CD4-positive, alpha-beta T cell treated with Interleukin-15 for 1 hour (primary cell): ENCODE data around the gene FBXL13.
"Not testable (repeated sequence)": the region's sequence is repeated elsewhere in the genome, so short reads cannot be mapped to it uniquely, and the experiment has no call there.

ENCODE experiments used
- DNase-seq: peaks from one replicate; pipeline ENCODE4 v3.0.0-alpha.2; 2020

The FBXL13 gene

DNA sequence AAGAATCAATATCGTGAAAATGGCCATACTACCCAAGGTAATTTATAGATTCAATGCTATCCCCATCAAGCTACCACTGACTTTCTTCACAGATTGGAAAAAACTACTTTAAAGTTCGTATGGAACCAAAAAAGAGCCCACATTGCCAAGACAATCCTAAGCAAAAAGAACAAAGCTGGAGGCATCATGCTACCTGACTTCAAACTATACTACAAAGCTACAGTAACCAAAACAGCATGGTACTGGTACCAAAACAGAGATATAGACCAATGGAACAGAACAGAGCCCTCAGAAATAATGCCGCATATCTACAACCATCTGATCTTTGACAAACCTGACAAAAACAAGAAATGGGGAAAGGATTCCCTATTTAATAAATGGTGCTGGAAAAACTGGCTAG, 53.7 kb downstream of the FBXL13 start:
- DNase-seq: not testable (repeated sequence)

DNA sequence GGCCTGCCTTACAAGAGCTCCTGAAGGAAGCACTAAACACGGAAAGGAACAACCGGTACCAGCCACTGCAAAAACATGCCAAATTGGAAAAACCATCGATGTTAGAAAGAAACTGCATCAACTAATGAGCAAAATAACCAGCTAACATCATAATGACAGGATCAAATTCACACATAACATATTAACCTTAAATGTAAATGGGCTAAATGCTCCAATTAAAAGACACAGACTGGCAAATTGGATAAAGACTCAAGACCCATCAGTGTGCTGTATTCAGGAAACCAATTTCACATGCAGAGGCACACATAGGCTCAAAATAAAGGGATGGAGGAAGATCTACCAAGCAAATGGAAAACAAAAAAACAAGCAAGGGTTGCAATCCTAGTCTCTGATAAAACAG, 56.3 kb downstream of the FBXL13 start:
- not testable (repeated sequence) for DNase-seq

DNA sequence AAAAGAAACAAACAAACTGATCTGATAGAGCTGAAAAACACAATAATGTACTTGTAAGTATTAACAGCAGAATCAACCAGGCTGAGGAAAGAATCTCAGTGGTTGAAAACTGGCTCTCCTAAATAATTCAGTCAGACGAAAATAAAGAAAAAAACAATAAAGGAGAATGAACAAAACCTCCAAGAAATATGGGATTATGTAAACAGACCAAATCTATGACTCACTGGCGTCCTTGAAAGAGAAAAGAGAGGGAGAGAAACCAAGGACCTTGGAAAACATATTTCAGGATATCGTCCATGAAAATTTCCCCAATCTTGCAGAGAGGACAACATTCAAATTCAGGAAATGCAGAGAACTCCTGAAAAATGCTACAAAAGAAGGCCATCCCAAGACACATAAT, 62.9 kb downstream of the FBXL13 start:
- no peak for DNase-seq

GRCh38 chr7:103010211-103010610, 64.4 kb downstream of the FBXL13 start:
- DNase-seq: no peak

- peak; percentile 30 for DNase-seq
These were observed 65.0 kb downstream of the FBXL13 start for GRCh38 chr7:103009466-103010185.

DNA sequence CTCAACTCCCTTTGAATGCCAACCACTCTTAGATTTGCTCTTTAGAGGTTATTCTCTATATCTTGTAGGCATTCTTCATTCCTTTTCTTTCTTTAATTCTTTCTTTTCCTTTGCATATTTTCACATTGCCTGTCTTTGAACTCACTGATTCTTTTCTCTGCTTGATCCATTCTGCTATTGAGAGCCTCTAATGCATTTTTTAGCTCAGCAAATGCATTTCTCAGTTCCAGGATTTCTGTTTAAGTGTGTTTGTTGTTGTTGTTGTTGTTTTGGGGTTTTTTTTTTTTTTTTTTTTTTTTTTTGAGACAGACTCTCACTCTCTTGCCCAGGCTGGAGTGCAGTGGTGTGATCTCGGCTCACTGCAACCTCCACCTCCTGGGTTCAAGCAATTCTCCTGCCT, 71.6 kb downstream of the FBXL13 start:
- DNase-seq: no peak

- no peak for DNase-seq
These were observed 73.4 kb downstream of the FBXL13 start for GRCh38 chr7:103001210-103001609.

GRCh38 chr7:102996957-102997356, 77.6 kb downstream of the FBXL13 start:
- no peak for DNase-seq

DNA sequence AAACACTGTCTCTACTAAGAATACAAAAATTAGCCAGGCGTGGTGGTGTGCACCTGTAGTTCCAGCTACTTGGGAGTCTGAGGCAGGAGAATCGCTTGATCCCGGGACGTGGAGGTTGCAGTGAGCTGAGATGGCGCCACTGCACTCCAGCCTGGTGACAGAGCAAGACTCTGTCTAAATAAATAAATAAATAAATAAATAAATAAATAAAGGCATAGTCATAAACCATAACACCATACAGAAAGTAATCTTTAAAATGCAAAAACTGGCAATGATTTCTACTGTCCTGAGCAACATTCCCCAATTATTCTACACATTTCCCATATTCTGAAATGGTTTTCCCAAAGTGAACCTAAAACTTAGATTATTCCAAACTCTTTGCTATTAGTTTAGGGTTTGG, 79.0 kb downstream of the FBXL13 start:
- not testable (repeated sequence) for DNase-seq

DNA sequence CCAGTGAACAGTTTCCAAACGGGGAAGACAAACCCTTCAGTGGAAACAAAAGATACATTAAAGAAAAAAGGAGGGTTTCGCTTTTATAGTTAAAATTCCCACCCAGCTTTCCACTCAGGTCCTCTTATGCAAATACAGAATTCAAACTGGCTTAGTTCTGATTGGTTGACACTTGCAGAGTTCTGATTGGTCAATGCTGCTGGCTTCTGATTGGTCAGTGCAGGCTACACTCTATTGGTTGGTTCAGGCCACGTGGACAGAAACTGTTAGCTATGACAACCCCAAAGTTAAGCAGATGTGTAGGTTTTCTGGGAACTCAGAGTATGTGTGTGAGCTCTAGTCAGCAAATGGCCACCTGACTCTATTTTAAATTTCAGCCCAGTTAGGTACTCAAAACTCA, 80.0 kb downstream of the FBXL13 start:
- no peak for DNase-seq

GRCh38 chr7:102993718-102994029, 80.9 kb downstream of the FBXL13 start:
- no peak for DNase-seq

GRCh38 chr7:102992938-102993717, 81.5 kb downstream of the FBXL13 start:
- DNase-seq: no peak

DNA sequence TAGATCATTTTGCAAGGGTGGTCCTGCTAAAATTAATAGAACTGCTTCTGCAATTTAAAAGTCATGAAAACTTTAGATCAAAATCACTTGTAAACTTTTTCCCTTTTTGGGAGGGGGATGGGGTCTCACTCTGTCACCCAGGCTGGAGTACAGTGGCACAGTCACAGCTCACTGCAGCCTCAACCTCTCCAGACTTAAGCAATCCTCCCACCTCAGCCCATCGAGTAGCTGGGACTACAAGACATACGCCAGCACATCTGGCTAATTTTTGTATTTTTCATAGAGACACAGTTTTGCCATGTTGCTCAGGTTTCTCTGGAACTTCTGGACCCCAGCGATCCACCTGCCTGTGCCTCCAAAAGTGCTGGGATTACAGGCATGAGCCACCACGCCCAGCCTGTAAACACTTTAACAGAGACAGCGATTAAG, 82.1 kb downstream of the FBXL13 start:
- DNase-seq: no peak

DNA sequence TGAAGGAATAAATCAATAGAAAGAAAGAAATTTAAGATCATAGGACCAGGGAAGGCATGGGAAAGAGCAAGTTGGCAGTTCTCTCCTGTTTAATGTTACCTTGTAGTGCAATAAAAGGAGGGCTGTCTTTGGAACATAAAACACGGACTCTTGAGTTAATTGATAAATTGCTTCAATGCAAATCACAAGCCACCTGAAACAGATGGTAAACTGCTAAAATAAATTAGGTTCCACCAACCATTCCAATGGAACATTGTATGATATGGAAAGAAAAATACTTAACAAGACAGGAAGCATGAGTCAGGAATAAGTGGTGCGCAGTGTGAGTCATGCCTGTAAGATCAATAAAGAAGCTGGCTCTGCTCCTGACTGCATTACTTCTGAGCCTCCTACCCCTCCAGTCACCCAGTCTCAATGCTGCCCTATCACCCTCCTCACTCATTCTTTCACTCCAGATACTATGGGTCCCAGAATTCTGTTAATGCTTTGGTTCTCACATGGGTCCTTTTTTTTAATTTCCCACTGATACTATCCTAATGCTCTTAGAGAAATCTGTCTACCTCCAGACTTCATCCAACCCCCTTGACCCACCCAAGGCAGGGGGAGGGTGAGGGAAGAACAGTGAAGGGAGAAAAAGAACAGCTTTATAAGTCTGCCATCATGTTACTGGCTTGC, 82.9 kb downstream of the FBXL13 start:
- no peak for DNase-seq

DNA sequence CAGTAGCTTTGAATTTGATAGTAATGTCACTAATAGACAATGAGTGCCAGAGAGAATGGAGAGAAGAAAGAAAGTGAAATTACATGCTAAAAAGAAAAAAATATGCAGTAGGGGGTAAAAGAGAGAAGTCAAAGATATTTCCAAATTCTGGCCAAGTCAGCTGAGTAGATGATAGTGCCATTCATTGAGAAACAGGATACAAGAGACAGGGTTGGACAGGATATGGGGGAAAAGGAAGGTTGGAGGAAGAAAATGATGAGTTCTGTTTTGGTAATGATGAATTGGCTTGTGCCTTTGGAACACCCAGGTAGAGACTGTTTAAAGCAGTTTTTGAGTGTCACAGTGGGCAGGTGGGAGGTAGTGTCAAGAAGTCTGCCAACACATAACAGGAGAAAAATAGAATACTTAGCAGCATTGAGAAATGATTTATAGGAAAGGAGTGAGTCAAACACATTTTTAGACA, 83.5 kb downstream of the FBXL13 start:
- DNase-seq: no peak

GRCh38 chr7:102990642-102991041, 84.0 kb downstream of the FBXL13 start:
- DNase-seq: no peak

- DNase-seq: no peak
These were observed 85.7 kb downstream of the FBXL13 start for GRCh38 chr7:102988631-102989560.

DNA sequence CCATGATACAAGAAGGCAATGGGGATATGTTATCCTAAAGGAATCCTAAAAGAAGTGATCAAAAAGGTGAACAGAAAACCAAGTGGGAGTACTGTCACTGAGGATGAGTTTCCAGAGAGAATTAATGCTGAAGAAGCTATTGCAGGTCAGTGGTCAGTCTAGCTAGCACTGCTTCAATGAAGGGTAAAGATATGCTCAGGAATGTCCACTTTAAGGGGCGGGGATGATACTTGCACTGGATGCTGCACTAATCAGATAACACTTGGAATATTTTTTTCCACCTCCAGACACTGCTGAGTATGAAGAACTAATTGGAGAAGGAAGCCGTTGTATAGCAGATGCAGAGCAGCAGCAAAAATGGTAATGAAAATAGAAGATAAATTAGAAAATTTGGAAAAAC, 86.5 kb downstream of the FBXL13 start:
- no peak for DNase-seq

- DNase-seq: no peak
These were observed 89.3 kb downstream of the FBXL13 start for GRCh38 chr7:102985176-102985783.

DNA sequence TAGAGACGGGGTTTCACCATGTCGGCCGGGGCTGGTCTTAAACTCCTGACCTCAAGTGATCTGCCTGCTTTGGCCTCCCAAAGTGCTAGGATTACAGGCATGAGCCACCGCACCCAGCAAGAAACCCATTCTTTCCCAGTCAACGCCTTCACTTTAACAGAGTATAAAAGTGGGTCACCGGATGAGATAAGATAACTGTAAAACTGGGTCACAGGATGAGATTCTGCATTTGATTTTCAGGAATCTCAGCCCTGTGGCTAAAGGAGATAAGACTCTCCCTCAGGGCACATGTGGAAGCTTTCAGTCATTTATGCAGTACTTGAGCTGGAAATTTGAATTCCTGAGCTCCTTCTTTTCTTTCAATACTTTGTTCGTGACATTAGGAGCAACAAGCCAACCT, 91.0 kb downstream of the FBXL13 start:
- DNase-seq: no peak

DNA sequence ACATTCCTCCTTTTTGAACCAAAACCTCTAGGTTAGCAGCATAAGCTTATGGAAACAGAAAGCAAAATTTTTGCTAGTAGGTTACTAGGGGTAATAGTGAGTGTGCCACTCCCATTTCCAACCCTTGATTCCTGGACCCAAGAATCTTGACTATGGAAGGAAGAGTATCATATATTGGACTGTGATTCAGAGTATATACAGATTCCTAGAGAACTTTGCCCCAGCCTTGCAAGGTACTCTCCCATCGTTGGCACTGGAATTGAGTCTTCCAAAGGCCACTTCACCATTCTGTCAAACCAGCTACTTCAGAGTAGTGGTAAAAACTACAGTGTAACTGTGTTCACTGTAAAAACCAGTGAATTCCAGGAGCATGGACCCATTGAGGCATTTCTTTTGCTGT, 92.4 kb downstream of the FBXL13 start:
- DNase-seq: no peak

DNA sequence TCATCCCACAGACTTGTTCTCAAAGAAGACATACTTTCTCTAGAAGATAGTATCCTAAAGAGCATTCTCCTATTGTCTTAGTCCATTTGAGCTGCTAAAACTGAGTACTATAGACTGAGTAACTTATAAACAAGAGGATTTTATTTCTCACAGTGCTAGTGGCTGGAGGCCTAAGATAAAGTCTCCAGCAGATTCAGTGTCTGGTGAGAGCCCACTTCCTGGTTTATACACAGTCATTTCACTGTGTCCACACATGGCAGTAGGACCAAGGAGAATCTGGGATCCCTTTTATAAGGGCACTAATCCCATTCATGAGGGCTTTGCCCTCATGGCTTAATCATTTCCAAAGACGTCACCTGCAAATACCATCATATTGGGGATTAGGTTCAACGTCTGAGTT, 93.1 kb downstream of the FBXL13 start:
- DNase-seq: no peak
